SK-N-SH treated with all-trans-retinoic acid at 6 μM for 48 hours (cell line): ENCODE measurements around the gene PFKFB1.

Source experiments
- ATAC-seq: fragments of 200-7000 bp; cut with Tn5 transposase; 3 replicates; pipeline ENCODE4 v1.9.1; 2020; ENCODE audit warnings: mild to moderate bottlenecking, moderate library complexity
- ARNTL ChIP-seq: fragments of 450-650 bp; formaldehyde crosslinking; IDR thresholded peaks from 2 replicates; pipeline ENCODE4 v1.5.0; 2020; ENCODE audit warnings: low read depth, mild to moderate bottlenecking, moderate library complexity, borderline replicate concordance
- BACH2 ChIP-seq: fragments of 250-450 bp; sonication (Bioruptor Pico); IDR thresholded peaks from 2 replicates; pipeline ENCODE4 v1.9.0; 2021; ENCODE audit warnings: mild to moderate bottlenecking, borderline replicate concordance
- CREB5 ChIP-seq: fragments of 250-450 bp; sonication (Bioruptor Pico); IDR thresholded peaks from 2 replicates; pipeline ENCODE4 v1.5.1; 2020; ENCODE audit warnings: low read depth, mild to moderate bottlenecking, moderate library complexity
- CSDC2 ChIP-seq: fragments of 250-450 bp; sonication (Bioruptor Pico); IDR thresholded peaks from 2 replicates; pipeline ENCODE4 v1.5.0; 2020; ENCODE audit warnings: mild to moderate bottlenecking, moderate library complexity
- CSRNP3 ChIP-seq: fragments of 250-450 bp; sonication (Bioruptor Pico); IDR thresholded peaks from 2 replicates; pipeline ENCODE4 v1.5.1; 2021; ENCODE audit warnings: mild to moderate bottlenecking, moderate library complexity
- ESRRG ChIP-seq: fragments of 250-450 bp; sonication (Bioruptor Pico); IDR thresholded peaks from 2 replicates; pipeline ENCODE4 v1.6.1; 2021; ENCODE audit warnings: mild to moderate bottlenecking
- GLIS3 ChIP-seq: fragments of 250-450 bp; sonication (Bioruptor Pico); IDR thresholded peaks from 2 replicates; pipeline ENCODE4 v1.5.0; 2020; ENCODE audit warnings: mild to moderate bottlenecking, moderate library complexity
- ISL1 ChIP-seq: fragments of 250-450 bp; sonication (Bioruptor Pico); IDR thresholded peaks from 2 replicates; pipeline ENCODE4 v2.1.2; 2022; ENCODE audit warnings: mild to moderate bottlenecking, moderate library complexity
- OSR1 ChIP-seq: fragments of 250-450 bp; sonication (Bioruptor Pico); IDR thresholded peaks from 2 replicates; pipeline ENCODE4 v1.8.0; 2022; ENCODE audit warnings: moderate library complexity, mild to moderate bottlenecking, inconsistent platforms
- POU6F1 ChIP-seq: fragments of 250-450 bp; sonication (Bioruptor Pico); IDR thresholded peaks from 2 replicates; pipeline ENCODE4 v1.8.0; 2021; ENCODE audit warnings: low read depth, mild to moderate bottlenecking, moderate library complexity, borderline replicate concordance
- PPARA ChIP-seq: fragments of 250-450 bp; sonication (Bioruptor Pico); IDR thresholded peaks from 2 replicates; pipeline ENCODE4 v1.5.0; 2020; ENCODE audit warnings: mild to moderate bottlenecking, borderline replicate concordance
- RARB ChIP-seq: fragments of 250-450 bp; sonication (Bioruptor Pico); IDR thresholded peaks from 2 replicates; pipeline ENCODE4 v1.8.0; 2021; ENCODE audit warnings: mild to moderate bottlenecking, moderate library complexity
- TOX ChIP-seq: fragments of 250-450 bp; sonication (Bioruptor Pico); IDR thresholded peaks from 2 replicates; pipeline ENCODE4 v1.8.0; 2021; ENCODE audit warnings: mild to moderate bottlenecking, moderate library complexity, borderline replicate concordance
- ZC3H10 ChIP-seq: fragments of 250-450 bp; sonication (Bioruptor Pico); IDR thresholded peaks from 2 replicates; pipeline ENCODE4 v1.5.1; 2021; ENCODE audit warnings: mild to moderate bottlenecking, moderate library complexity
- ZFP3 ChIP-seq: fragments of 250-450 bp; sonication (Bioruptor Pico); IDR thresholded peaks from 2 replicates; pipeline ENCODE4 v1.5.0; 2020; ENCODE audit warnings: mild to moderate bottlenecking, moderate library complexity
- ZFP30 ChIP-seq: fragments of 450-650 bp; formaldehyde crosslinking; IDR thresholded peaks from 2 replicates; pipeline ENCODE4 v1.5.0; 2022; ENCODE audit warnings: mild to moderate bottlenecking, moderate library complexity
- ZNF565 ChIP-seq: fragments of 450-650 bp; formaldehyde crosslinking; conservative IDR thresholded peaks from 2 replicates; pipeline ENCODE4 v1.5.0; 2020; ENCODE audit warnings: low read depth, mild to moderate bottlenecking, moderate library complexity
- ZNF70 ChIP-seq: fragments of 450-650 bp; formaldehyde crosslinking; IDR thresholded peaks from 2 replicates; pipeline ENCODE4 v1.5.0; 2020; ENCODE audit warnings: mild to moderate bottlenecking, moderate library complexity
- TF ChIP-seq, protein P1 (sequence below): fragments of 250-450 bp; sonication (Bioruptor Pico); IDR thresholded peaks from 2 replicates; pipeline ENCODE4 v1.8.0; 2020; ENCODE audit warnings: mild to moderate bottlenecking, moderate library complexity, borderline replicate concordance
- TF ChIP-seq, protein P2 (sequence below): fragments of 250-450 bp; sonication (Bioruptor Pico); IDR thresholded peaks from 2 replicates; pipeline ENCODE4 v1.5.0; 2020; ENCODE audit warnings: mild to moderate bottlenecking, moderate library complexity

The PFKFB1 gene

DNA sequence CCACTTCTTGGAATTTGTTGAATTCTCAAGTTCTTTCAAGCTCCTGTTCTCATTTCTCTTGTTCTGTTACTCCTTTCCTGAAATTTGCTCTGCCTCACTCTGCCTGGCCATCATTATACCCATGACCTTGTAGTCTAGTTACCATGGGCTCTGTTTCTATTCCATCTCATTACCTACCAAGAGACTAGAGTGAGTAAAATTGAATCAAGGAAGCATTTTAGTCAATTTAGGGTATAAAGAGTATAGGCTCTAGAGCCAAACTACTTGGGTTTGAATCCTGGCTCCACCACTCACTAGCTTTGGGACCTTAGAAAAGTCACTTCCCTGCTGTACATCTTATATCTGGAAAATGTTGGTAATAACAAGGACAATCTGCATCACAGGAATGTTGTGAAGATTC lies 34.6 kb upstream of the PFKFB1 start:
- TF ChIP-seq ARNTL (CRISPR knock-in tag) (no peak), GLIS3 (CRISPR knock-in tag) (no peak), ISL1 (CRISPR knock-in tag) (no peak), BACH2 (no peak), TOX (CRISPR knock-in tag) (no peak), ZNF565 (CRISPR knock-in tag) (no peak), ZC3H10 (no peak), PPARA (CRISPR knock-in tag) (no peak), RARB (CRISPR knock-in tag) (no peak), ZFP30 (CRISPR knock-in tag) (no peak), CSDC2 (CRISPR knock-in tag) (no peak), ESRRG (CRISPR knock-in tag) (no peak), CREB5 (CRISPR knock-in tag) (no peak), CSRNP3 (CRISPR knock-in tag) (no peak), OSR1 (CRISPR knock-in tag) (no peak), ZNF70 (CRISPR knock-in tag) (no peak), ZFP3 (CRISPR knock-in tag) (no peak)
- TF ChIP-seq, protein P1, sequence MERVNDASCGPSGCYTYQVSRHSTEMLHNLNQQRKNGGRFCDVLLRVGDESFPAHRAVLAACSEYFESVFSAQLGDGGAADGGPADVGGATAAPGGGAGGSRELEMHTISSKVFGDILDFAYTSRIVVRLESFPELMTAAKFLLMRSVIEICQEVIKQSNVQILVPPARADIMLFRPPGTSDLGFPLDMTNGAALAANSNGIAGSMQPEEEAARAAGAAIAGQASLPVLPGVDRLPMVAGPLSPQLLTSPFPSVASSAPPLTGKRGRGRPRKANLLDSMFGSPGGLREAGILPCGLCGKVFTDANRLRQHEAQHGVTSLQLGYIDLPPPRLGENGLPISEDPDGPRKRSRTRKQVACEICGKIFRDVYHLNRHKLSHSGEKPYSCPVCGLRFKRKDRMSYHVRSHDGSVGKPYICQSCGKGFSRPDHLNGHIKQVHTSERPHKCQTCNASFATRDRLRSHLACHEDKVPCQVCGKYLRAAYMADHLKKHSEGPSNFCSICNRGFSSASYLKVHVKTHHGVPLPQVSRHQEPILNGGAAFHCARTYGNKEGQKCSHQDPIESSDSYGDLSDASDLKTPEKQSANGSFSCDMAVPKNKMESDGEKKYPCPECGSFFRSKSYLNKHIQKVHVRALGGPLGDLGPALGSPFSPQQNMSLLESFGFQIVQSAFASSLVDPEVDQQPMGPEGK, result no peak
- TF ChIP-seq, protein P2, sequence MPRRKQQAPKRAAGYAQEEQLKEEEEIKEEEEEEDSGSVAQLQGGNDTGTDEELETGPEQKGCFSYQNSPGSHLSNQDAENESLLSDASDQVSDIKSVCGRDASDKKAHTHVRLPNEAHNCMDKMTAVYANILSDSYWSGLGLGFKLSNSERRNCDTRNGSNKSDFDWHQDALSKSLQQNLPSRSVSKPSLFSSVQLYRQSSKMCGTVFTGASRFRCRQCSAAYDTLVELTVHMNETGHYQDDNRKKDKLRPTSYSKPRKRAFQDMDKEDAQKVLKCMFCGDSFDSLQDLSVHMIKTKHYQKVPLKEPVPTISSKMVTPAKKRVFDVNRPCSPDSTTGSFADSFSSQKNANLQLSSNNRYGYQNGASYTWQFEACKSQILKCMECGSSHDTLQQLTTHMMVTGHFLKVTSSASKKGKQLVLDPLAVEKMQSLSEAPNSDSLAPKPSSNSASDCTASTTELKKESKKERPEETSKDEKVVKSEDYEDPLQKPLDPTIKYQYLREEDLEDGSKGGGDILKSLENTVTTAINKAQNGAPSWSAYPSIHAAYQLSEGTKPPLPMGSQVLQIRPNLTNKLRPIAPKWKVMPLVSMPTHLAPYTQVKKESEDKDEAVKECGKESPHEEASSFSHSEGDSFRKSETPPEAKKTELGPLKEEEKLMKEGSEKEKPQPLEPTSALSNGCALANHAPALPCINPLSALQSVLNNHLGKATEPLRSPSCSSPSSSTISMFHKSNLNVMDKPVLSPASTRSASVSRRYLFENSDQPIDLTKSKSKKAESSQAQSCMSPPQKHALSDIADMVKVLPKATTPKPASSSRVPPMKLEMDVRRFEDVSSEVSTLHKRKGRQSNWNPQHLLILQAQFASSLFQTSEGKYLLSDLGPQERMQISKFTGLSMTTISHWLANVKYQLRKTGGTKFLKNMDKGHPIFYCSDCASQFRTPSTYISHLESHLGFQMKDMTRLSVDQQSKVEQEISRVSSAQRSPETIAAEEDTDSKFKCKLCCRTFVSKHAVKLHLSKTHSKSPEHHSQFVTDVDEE (CRISPR knock-in tag), result no peak
- TF ChIP-seq, all 23 proteins: peak for 0
- no peak for ATAC-seq

DNA sequence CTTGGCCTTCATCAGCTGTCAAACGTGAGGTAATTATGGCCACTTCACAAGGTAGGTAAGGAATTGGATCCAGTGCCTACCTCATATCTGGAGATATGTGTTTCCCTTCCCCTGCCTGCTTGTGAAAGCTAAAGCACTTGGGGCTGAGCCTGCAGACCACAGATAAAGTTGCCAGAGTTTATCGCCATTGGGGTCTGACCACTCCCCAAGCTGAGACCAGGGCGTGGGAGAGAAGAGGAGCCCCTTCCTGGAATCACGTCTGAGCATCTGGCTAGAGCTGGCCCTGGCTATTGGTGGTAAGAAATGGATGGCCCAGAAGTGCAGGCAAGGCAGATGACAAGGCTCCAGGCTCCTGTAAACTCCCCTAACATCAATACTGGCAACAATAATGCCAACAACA lies 34.1 kb upstream of the PFKFB1 start:
- no peak for TF ChIP-seq TOX (CRISPR knock-in tag)
- no peak for TF ChIP-seq ZNF565 (CRISPR knock-in tag)
- no peak for TF ChIP-seq CSRNP3 (CRISPR knock-in tag)
- no peak for TF ChIP-seq PPARA (CRISPR knock-in tag)
- TF ChIP-seq, protein P2 (CRISPR knock-in tag), result no peak
- TF ChIP-seq ZFP30 (CRISPR knock-in tag), result no peak
- TF ChIP-seq ISL1 (CRISPR knock-in tag), result no peak
- TF ChIP-seq POU6F1, result no peak
- no peak for TF ChIP-seq ARNTL (CRISPR knock-in tag)
- no peak for TF ChIP-seq OSR1 (CRISPR knock-in tag)

More for the DNA sequence above, 34.1 kb upstream of the PFKFB1 start:
- ATAC-seq, result no peak
